GM12878 (cell line): ENCODE measurements around the gene PANK1. TPM values are rescaled to one million over a fixed set of nuclear protein-coding genes. Genes with fewer than 3 reads are reported as not detected.
A peak's percentile ranks its signal among the peaks of the same experiment; 100 is the strongest.

Experiments
- BHLHE40 ChIP-seq, 2 experiments: fragments of 450-650 bp in 1 of 2; IDR thresholded peaks; 2 replicates each; pipeline ENCODE4 v1.6.1; 2011 to 2017; ENCODE audit warnings: low read depth in 2 of 2, borderline replicate concordance in 1 of 2, improper control_type of control experiment in 1 of 2, low read length in 1 of 2, mild to moderate bottlenecking in 1 of 2
- BMI1 ChIP-seq: fragments of 450-650 bp; IDR thresholded peaks from 2 replicates; pipeline ENCODE4 v1.6.1; 2016; ENCODE audit warnings: mild to moderate bottlenecking, moderate library complexity, borderline replicate concordance
- BRCA1 ChIP-seq: IDR thresholded peaks from 2 replicates; pipeline ENCODE4 v1.6.1; 2011; ENCODE audit warnings: low read depth, low read length, improper control_type of control experiment
- CREB1 ChIP-seq: IDR thresholded peaks from 2 replicates; pipeline ENCODE4 v1.6.1; 2012; ENCODE audit warnings: low read depth, mild to moderate bottlenecking, inconsistent platforms
- HCFC1 ChIP-seq: fragments of 150-350 bp; IDR thresholded peaks from 2 replicates; pipeline ENCODE4 v1.6.1; 2014; ENCODE audit warnings: low read length
- IKZF1 ChIP-seq: fragments of 450-650 bp; conservative IDR thresholded peaks from 2 replicates; pipeline ENCODE4 v1.6.1; 2017; ENCODE audit warnings: antibody characterized with exemption, mild to moderate bottlenecking
- KDM1A ChIP-seq: fragments of 200-600 bp; sonication (generic); IDR thresholded peaks from 2 replicates; pipeline ENCODE4 v1.6.1; 2016; ENCODE audit warnings: borderline replicate concordance
- MYB ChIP-seq: fragments of 150-350 bp; IDR thresholded peaks from 2 replicates; pipeline ENCODE4 v1.6.1; 2014; ENCODE audit warnings: mild to moderate bottlenecking, low read depth, low read length, borderline replicate concordance
- NBN ChIP-seq: fragments of 450-650 bp; IDR thresholded peaks from 2 replicates; pipeline ENCODE4 v1.6.1; 2016
- NFIC ChIP-seq: IDR thresholded peaks from 2 replicates; pipeline ENCODE4 v1.6.1; 2012; ENCODE audit warnings: low read depth, mild to moderate bottlenecking, inconsistent platforms, low read length, moderate library complexity
- NR2C2 ChIP-seq: IDR thresholded peaks from 2 replicates; pipeline ENCODE4 v1.6.1; 2011; ENCODE audit warnings: borderline replicate concordance, low read depth; ENCODE audit not compliant: control insufficient read depth, insufficient read length
- PAX8 ChIP-seq: fragments of 450-650 bp; IDR thresholded peaks from 2 replicates; pipeline ENCODE4 v1.6.1; 2017; ENCODE audit warnings: mild to moderate bottlenecking, moderate library complexity
- RUNX3 ChIP-seq: IDR thresholded peaks from 2 replicates; pipeline ENCODE4 v1.6.1; 2012; ENCODE audit warnings: low read length, inconsistent platforms
- SMC3 ChIP-seq: IDR thresholded peaks from 2 replicates; pipeline ENCODE4 v1.6.1; 2011; ENCODE audit warnings: low read length, improper control_type of control experiment, borderline replicate concordance
- SP1 ChIP-seq: IDR thresholded peaks from one replicate; pipeline ENCODE4 v1.6.1; 2011; ENCODE audit warnings: low read depth, low read length
- SPI1 ChIP-seq: IDR thresholded peaks from 2 replicates; pipeline ENCODE4 v1.6.1; 2011; ENCODE audit warnings: low read depth, mild to moderate bottlenecking, low read length, moderate library complexity, borderline replicate concordance; ENCODE audit not compliant: insufficient read depth
- TCF12 ChIP-seq: IDR thresholded peaks from 2 replicates; pipeline ENCODE4 v1.6.1; 2011; ENCODE audit warnings: low read depth, mild to moderate bottlenecking, low read length
- YBX1 ChIP-seq: fragments of 450-650 bp; IDR thresholded peaks from 2 replicates; pipeline ENCODE4 v1.6.1; 2016; ENCODE audit warnings: antibody characterized with exemption
- ZZZ3 ChIP-seq: IDR thresholded peaks from 2 replicates; pipeline ENCODE4 v1.6.1; 2011; ENCODE audit warnings: low read depth; ENCODE audit not compliant: control insufficient read depth, insufficient read length
- polyA plus RNA-seq, 11 experiments: library from polyadenylated mRNA; depleted of rRNA in 4 of 11; unstranded in 6 of 11; stranded (reverse) in 5 of 11; fragments of >200 nt; fragmentation: Nextera tagmentation in 4 of 11; fragmentation: Illumina TruSeq in 1 of 11; extraction: Ambion mirVana in 4 of 11; extraction: Trizol in 1 of 11; gene quantifications; 1 replicate in 1 of 11; 2 replicates in 10 of 11; pipeline versions ENCODE4 v1.2.1 to v1.2.3, GENCODE V29; 2011 to 2016; ENCODE audit warnings: inconsistent platforms in 2 of 11, missing spikeins in 2 of 11, low read depth in 1 of 11
- total RNA-seq, 4 experiments: library from RNA; depleted of rRNA in 3 of 4; stranded (reverse); fragments of >200 nt in 3 of 4; fragmentation: Illumina TruSeq in 1 of 4; extraction: Trizol in 1 of 4; gene quantifications; 2 replicates each; pipeline versions ENCODE4 v1.2.1 to v1.2.3, GENCODE V29; 2013 to 2021
- TF ChIP-seq, protein P1 (sequence below): fragments of 450-650 bp; IDR thresholded peaks from 2 replicates; pipeline ENCODE4 v1.6.1; 2018; ENCODE audit warnings: borderline replicate concordance, mild to moderate bottlenecking; ENCODE audit not compliant: partially characterized antibody
- TF ChIP-seq, protein P2 (sequence below): IDR thresholded peaks from 2 replicates; pipeline ENCODE4 v1.6.1; 2012; ENCODE audit warnings: low read depth, low read length, improper control_type of control experiment
- TF ChIP-seq, protein P3 (sequence below): fragments of 450-650 bp; IDR thresholded peaks from 2 replicates; pipeline ENCODE4 v1.6.1; 2017; ENCODE audit warnings: mild to moderate bottlenecking, low read depth, inconsistent platforms; ENCODE audit not compliant: poor library complexity, severe bottlenecking
- TF ChIP-seq, protein P4 (sequence below): fragments of 150-350 bp; IDR thresholded peaks from 2 replicates; pipeline ENCODE4 v1.6.1; 2014; ENCODE audit warnings: mild to moderate bottlenecking, low read depth, low read length
- TF ChIP-seq, protein P5 (sequence below): fragments of 450-650 bp; IDR thresholded peaks from 2 replicates; pipeline ENCODE4 v1.6.1; 2017; ENCODE audit warnings: low read depth, mild to moderate bottlenecking, moderate library complexity

The PANK1 gene
- total and polyA plus RNA-seq, 10 of the 15 experiments (the other 5 are each of a cell fraction or from before 2014, with no cell fraction given), result 1.9 to 10.6 (median 5.8) TPM

DNA sequence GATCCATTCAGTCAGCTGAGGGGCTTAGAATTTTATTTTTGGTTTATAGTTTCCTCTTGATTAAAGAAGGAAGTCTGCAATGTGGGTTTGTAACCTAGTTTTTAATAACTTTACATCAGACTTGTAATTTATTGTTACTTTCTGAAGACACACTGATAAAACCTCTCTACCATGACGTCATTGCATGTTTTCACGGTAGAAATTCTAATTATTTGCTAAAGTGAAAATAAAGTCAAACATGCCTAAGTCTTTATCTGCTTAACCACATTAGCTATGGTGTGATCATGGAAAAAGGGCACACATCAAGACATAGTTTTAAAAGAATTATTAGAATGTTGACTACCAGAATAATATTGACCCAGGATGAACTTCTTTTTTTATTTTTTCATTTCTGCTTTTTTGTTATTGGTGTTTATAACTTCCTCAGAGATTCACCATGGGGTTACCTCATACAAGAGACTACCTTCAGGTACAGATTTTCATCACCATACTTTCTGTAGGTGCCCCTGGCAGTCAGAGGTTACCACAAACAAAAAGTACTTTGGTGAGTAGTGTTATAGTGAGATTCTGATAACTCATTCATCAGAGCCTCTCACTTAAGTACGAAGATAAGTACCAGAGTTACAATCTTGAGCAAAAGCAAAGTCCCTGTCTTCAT lies 7.0 kb upstream of the PANK1 start (continued):
- peak; percentile 87 for TF ChIP-seq RUNX3
- TF ChIP-seq, protein P1, sequence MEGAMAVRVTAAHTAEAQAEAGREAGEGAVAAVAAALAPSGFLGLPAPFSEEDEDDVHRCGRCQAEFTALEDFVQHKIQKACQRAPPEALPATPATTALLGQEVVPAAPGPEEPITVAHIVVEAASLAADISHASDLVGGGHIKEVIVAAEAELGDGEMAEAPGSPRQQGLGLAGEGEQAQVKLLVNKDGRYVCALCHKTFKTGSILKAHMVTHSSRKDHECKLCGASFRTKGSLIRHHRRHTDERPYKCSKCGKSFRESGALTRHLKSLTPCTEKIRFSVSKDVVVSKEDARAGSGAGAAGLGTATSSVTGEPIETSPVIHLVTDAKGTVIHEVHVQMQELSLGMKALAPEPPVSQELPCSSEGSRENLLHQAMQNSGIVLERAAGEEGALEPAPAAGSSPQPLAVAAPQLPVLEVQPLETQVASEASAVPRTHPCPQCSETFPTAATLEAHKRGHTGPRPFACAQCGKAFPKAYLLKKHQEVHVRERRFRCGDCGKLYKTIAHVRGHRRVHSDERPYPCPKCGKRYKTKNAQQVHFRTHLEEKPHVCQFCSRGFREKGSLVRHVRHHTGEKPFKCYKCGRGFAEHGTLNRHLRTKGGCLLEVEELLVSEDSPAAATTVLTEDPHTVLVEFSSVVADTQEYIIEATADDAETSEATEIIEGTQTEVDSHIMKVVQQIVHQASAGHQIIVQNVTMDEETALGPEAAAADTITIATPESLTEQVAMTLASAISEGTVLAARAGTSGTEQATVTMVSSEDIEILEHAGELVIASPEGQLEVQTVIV, result no peak
- TF ChIP-seq HCFC1, result no peak
- peak; percentile 55; the same call in 1 of the 2 replicates for TF ChIP-seq CREB1
- TF ChIP-seq, protein P2, sequence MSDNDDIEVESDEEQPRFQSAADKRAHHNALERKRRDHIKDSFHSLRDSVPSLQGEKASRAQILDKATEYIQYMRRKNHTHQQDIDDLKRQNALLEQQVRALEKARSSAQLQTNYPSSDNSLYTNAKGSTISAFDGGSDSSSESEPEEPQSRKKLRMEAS, result no peak
- TF ChIP-seq SPI1, result peak; percentile 50; the same call in 1 of the 2 replicates
- peak; percentile 20; the same call in 1 of the 2 replicates for TF ChIP-seq IKZF1
- TF ChIP-seq BMI1, result no peak
- TF ChIP-seq, protein P3, sequence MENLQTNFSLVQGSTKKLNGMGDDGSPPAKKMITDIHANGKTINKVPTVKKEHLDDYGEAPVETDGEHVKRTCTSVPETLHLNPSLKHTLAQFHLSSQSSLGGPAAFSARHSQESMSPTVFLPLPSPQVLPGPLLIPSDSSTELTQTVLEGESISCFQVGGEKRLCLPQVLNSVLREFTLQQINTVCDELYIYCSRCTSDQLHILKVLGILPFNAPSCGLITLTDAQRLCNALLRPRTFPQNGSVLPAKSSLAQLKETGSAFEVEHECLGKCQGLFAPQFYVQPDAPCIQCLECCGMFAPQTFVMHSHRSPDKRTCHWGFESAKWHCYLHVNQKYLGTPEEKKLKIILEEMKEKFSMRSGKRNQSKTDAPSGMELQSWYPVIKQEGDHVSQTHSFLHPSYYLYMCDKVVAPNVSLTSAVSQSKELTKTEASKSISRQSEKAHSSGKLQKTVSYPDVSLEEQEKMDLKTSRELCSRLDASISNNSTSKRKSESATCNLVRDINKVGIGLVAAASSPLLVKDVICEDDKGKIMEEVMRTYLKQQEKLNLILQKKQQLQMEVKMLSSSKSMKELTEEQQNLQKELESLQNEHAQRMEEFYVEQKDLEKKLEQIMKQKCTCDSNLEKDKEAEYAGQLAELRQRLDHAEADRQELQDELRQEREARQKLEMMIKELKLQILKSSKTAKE, result no peak
- 0 out of 4 replicates have a peak, but pooled peaks of 1 of the 2 experiments have one; percentile 23 for TF ChIP-seq BHLHE40 (IDR thresholded peaks at IDR 0.05; ENCODE audit: borderline replicate concordance in 1 of 2, low read depth in 2 of 2, low read length in 1 of 2)
- TF ChIP-seq, protein P4, sequence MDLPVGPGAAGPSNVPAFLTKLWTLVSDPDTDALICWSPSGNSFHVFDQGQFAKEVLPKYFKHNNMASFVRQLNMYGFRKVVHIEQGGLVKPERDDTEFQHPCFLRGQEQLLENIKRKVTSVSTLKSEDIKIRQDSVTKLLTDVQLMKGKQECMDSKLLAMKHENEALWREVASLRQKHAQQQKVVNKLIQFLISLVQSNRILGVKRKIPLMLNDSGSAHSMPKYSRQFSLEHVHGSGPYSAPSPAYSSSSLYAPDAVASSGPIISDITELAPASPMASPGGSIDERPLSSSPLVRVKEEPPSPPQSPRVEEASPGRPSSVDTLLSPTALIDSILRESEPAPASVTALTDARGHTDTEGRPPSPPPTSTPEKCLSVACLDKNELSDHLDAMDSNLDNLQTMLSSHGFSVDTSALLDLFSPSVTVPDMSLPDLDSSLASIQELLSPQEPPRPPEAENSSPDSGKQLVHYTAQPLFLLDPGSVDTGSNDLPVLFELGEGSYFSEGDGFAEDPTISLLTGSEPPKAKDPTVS, result no peak
- no peak for TF ChIP-seq YBX1
- TF ChIP-seq, protein P5, sequence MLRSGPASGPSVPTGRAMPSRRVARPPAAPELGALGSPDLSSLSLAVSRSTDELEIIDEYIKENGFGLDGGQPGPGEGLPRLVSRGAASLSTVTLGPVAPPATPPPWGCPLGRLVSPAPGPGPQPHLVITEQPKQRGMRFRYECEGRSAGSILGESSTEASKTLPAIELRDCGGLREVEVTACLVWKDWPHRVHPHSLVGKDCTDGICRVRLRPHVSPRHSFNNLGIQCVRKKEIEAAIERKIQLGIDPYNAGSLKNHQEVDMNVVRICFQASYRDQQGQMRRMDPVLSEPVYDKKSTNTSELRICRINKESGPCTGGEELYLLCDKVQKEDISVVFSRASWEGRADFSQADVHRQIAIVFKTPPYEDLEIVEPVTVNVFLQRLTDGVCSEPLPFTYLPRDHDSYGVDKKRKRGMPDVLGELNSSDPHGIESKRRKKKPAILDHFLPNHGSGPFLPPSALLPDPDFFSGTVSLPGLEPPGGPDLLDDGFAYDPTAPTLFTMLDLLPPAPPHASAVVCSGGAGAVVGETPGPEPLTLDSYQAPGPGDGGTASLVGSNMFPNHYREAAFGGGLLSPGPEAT, result no peak
- TF ChIP-seq SMC3, result no peak
- TF ChIP-seq NR2C2, result no peak
- TF ChIP-seq PAX8, result no peak
- no peak for TF ChIP-seq TCF12
- no peak for TF ChIP-seq BRCA1
- TF ChIP-seq MYB, result no peak
- no peak for TF ChIP-seq KDM1A
- no peak for TF ChIP-seq SP1
- TF ChIP-seq NBN, result no peak
- TF ChIP-seq NFIC, result peak; percentile 81
- TF ChIP-seq ZZZ3, result no peak
